Liver (tissue), 3 donors: ENCODE measurements around the gene NOTCH1.

Experiments
- CTCF ChIP-seq: fragments of 150-350 bp; IDR thresholded peaks from 2 replicates; pipeline ENCODE4 v1.5.1; 2017; ENCODE audit warnings: improper control_type of control experiment, low read depth, low read length; ENCODE audit not compliant: missing input control
- MAX ChIP-seq: IDR thresholded peaks from 2 replicates; pipeline ENCODE4 v1.6.1; 2016; ENCODE audit warnings: antibody characterized with exemption
- RAD21 ChIP-seq, 2 donors: IDR thresholded peaks; 2 replicates each; pipeline ENCODE4 v1.6.1; 2016; ENCODE audit warnings: antibody characterized with exemption in 2 of 2, mild to moderate bottlenecking in 2 of 2
- ZBTB33 ChIP-seq: IDR thresholded peaks from 2 replicates; pipeline ENCODE4 v1.6.1; 2016; ENCODE audit warnings: antibody characterized with exemption
- TF ChIP-seq, protein P1 (sequence below): IDR thresholded peaks from 2 replicates; pipeline ENCODE4 v1.6.1; 2016; ENCODE audit warnings: antibody characterized with exemption, mild to moderate bottlenecking
- donor health status: healthy.
- donor health status: healthy.

DNA sequence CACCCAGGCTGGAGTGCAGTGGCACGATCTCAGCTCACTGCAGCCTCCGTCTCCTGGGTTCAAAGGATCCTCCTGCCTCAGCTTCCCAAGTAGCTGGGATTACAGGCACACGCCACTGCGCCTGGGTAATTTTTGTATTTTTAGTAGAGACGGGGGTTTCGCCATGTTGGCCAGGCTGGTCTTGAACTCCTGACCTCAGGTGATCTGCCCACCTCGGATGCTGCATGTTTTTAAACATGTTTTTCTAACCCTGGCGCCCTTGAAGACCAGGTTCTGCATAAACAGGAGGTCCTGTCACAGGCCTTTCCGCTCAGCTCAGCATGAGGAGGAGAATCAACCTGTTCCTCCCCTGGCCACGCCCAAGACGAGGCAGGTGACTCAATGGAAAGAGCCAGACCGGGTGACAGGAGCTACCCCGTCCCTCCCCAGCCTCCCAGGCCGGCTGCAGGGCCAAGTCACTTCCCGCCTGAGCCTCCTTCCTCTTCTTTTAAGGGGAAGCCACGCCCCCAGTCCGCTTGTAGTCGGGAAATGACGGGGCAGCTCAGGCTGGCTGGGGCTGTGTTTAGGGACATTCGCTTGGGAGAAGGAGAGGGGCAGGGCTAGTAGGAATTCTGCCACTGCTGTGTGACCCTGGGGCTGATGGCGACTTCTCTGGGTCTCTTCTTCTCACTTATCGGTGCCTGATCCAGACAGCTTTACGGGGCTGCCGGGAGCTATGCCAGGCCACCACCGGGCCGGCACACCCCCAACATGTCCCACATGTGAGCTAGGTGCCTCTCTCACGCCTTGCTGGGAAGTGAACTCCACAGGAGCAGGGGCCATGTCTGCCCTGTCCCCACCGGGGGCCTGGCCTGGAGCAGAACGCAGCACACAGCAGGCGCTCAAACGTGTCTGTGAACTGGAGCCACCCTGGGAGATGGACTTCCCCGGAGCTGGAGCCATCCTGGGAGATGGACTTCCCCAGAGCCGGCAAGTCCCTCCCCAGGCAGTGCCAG, 6.1 kb downstream of the NOTCH1 start:
- TF ChIP-seq, protein P1, sequence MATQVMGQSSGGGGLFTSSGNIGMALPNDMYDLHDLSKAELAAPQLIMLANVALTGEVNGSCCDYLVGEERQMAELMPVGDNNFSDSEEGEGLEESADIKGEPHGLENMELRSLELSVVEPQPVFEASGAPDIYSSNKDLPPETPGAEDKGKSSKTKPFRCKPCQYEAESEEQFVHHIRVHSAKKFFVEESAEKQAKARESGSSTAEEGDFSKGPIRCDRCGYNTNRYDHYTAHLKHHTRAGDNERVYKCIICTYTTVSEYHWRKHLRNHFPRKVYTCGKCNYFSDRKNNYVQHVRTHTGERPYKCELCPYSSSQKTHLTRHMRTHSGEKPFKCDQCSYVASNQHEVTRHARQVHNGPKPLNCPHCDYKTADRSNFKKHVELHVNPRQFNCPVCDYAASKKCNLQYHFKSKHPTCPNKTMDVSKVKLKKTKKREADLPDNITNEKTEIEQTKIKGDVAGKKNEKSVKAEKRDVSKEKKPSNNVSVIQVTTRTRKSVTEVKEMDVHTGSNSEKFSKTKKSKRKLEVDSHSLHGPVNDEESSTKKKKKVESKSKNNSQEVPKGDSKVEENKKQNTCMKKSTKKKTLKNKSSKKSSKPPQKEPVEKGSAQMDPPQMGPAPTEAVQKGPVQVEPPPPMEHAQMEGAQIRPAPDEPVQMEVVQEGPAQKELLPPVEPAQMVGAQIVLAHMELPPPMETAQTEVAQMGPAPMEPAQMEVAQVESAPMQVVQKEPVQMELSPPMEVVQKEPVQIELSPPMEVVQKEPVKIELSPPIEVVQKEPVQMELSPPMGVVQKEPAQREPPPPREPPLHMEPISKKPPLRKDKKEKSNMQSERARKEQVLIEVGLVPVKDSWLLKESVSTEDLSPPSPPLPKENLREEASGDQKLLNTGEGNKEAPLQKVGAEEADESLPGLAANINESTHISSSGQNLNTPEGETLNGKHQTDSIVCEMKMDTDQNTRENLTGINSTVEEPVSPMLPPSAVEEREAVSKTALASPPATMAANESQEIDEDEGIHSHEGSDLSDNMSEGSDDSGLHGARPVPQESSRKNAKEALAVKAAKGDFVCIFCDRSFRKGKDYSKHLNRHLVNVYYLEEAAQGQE, result no peak
- no peak for TF ChIP-seq CTCF
- no peak for TF ChIP-seq ZBTB33
- TF ChIP-seq RAD21 (IDR thresholded peaks at IDR 0.05), result peak in 1 of 2 donors; percentile 29
- TF ChIP-seq MAX, result no peak
